ENCODE results near the gene CACTIN.

CACTIN gene

DNA sequence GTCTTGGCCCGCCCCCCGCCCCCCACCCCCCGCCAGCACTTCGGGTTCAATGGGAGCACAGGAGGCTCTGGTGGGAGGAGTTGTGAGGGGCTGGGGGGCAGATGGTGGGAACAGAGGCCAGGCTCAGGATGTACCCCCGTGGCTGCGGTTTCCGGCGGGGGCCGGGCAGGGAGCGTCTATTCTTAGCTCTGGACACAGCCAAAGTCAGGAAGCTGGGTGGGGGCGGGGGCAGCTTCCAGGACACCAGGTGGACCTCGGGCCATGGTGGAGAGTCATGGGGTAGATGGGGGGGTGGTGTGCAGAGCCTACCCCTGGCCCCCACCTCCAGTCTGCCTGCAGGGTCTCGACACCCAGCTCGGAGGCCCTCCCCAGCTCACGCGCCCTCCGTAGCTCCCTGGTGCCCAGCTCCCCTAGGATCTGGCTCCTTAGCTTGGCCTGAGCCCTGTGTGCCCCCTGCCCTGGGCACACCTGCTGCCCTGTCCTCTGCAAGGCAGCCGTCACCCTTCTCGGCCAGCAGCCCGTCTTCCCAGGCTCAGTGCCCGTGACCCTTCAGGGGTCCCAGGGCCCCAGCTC is 17.8 kb downstream of the CACTIN start:
- no peak for DNase-seq

DNA sequence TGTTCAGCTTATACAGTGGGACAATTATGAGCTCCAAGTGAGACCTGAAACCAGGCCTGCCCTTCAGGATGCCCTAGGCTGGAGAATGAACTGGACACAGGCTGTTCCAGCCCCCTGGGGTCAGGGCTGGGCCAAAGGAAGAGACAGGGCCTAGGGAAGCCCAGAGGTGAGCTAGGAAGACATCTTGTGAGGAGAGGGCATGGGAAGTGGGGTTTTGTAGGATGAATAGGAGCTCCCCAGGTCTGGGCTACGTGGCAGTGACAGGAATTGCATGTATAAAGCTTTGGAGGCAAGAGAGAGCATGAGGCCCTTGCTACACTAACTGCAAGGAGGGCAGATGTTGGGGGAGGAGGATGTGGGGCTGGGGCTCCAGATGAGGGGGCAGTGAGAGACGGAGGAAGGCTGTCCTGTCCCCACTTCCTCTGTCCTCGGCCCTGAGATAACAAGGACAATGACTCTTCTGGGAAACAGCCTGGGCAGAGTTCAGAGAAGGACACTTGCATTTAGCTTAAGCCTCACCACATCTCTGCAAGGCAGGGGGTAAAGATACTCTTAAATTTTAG is 18.4 kb downstream of the CACTIN start:
- DNase-seq, result no peak

DNA sequence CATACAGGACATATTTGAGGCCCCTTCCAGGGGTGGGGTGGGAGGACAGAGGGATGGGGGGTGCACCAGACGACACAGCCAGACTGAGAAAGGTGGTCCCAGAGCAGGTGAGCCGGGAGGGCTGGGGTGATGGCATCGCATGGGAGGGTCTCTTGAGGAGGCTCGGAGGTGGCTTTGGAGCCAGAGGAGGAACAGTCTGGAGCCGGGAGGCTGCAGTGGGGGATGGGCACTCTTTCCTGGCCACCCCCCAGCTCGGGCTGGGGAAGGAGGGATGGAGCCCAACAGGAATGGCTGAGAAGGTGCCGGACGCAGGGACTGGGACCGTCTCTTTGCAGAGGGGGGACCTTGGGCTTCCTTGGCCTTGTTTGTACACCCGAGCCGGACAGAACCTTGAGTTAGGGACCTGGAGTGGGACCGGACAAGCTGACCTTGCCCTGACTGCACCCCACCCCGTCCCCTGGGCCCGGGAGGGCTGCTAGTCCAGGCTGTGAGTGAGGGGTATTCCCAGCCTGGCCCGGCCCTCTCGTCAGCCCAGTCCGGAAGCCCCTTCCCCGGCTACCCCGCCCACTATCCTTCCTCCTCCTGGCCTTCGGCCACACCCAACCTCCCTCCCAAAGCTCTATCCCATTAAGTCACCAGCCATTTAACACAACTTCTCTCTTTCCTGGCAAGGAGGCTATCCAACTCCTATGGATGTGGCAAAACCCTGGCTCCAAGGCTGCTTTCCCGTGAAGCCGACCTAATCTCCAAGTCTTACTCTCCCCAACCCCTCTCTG is 19.1 kb downstream of the CACTIN start:
- DNase-seq, result no peak

DNA sequence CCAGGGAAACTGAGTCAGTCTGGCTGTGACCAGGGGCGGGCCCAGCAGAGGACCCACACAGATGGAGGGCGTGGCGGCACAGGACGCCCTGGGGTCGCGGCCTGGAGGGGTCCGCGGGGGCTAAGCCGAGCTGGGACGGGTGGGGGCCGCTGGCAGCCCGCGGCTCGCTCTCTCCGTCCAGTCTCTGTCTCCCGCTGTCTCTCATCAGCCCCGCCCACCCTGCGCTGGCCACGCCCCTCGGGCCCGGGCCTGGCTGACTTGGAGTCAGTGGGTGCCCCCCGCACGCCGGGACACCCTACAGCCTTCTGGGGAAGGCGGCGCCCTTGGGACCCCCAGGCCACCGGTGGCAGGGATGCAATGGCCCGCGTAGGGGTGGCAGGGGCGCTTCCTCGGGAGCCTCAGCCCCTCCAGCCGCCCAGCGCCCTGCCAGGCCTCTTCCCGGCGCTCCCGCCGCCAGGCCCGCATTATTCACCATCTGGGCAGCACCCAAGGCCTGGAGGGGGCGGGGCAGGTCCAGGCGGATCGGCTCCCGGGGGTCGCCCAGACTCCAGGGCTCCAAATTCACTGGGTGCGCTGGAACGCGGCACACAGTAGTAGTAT is 19.8 kb downstream of the CACTIN start, which contains the start of gene TBXA2R:
TSS of gene TBXA2R (minus strand) at position 186 of the 600 bp plus-strand sequence. CDS start 6,241 bp downstream, outside the sequence.
- DNase-seq, result peak; percentile 65

- DNase-seq, result peak; percentile 20
Measured at GRCh38 chr19:3606174-3606689, 20.4 kb downstream of the CACTIN start.

- no peak for DNase-seq
Measured at GRCh38 chr19:3605770-3606169, 20.8 kb downstream of the CACTIN start.

DNA sequence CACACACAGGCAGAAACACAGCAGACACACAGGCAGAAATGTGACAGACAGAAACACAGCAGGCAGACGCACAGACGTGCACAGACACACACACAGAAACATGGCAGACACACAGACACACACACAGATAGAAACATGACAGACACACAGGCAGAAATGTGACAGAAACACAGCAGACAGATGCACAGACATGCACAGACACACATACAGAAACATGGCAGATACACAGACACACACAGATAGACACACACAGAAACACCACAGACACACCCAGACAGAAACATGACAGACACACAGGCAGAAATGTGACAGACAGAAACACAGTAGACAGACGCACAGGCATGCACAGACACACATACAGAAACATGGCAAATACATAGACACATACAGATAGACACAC is 21.2 kb downstream of the CACTIN start:
- DNase-seq, result no peak

DNA sequence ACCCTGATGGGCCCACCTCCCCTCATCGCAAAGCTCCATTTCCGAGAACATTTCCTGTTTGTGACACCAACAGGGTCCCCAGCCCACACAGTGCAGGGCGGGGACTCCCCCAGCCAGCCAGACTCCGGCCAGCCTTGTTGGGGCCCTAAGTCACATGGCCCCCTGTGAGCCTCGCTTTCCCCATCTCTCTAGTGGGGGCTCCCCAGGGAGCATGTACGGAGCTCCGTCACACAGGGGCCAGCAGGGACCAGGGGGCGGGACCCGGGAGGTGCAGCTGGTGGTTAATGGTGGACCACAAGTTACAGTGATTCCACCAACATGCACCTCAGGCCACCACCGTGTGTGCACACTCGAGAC is 21.6 kb downstream of the CACTIN start:
- no peak for DNase-seq

DNA sequence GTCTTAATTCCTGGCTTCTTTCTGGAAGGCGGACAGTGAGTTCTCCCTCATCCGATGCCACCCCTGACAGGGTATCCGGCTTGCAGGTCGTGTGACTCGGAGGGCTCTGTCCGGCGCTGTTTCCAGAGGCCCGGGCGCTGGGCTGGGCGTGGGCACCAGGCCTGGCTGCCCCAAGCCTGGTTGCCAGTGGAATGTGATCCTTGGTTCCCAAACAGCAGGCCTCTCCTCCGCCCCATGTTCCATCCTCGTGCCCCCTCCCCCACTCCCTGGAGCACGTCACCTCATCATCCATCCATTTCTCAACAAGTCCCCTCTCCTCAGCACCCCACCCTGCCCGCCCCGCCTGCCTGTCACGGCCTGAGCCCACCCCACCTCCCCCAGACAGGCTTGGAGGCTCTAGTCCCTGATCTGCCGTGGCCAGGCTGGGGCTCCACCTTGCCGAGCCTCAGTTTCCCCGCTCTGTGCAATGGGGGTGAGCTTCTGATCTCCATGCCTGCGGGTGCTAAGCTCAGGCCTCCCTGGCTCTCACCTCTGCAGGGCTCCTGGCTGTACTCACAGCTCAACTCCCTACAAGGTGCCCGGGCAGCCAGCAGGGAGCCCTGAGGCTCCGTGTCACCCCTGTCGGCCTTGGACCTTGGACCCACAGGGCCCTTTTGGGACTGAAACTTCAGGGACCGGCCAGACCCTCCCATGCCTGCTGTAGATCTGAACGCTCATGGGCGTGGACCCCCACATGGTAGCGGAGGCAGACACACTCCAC is 22.2 kb downstream of the CACTIN start:
- no peak for DNase-seq

- DNase-seq, result no peak
Measured at GRCh38 chr19:3603121-3603811, 23.3 kb downstream of the CACTIN start.

- no peak for DNase-seq
Measured at GRCh38 chr19:3601021-3601420, 25.6 kb downstream of the CACTIN start.

DNA sequence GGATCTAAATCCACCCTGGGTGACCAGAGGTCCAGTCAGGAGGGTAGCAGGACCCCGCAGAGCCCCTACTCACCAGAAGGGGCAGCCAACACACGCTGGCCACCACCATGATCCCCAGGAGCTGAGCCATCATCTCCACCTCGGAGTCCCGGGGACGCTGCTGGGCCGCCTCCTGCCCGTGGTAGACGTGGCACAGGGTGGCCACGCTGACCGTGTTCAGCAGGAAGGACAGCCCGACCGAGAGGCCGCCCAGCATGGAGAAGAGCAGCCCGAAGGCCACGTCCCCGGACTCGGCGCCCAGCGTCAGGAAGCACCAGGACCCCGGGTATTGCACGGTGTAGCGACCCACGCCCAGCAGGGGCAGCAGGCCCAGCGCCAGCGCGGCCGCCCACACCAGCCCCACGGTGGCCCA is 26.8 kb downstream of the CACTIN start:
- DNase-seq, result no peak

DNA sequence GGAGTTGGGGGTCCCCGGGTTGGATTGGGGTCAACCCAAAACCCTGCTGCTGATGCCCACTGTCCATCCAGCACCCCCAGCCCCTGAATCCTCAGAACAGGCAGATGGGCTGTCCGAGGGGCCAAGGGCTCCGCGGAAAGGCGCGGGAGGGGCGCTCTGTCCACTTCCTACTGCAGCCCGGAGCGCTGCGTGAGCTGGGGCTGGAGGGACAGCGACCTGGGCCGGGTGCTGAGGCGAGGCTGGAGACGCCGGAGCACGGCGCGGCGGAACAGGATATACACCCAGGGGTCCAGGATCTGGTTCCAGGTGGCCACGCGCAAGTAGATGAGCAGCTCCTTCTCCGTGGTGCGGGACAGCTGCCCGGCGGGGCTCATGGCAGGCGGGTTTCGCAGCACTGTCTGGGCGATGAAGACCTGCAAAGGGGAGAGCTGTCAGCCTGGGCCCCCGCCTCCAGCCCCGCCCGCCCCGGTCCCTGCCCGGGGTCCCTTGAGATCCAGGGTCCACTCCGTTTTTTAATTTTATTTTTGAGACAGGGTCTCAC is 31.0 kb downstream of the CACTIN start:
- no peak for DNase-seq

DNA sequence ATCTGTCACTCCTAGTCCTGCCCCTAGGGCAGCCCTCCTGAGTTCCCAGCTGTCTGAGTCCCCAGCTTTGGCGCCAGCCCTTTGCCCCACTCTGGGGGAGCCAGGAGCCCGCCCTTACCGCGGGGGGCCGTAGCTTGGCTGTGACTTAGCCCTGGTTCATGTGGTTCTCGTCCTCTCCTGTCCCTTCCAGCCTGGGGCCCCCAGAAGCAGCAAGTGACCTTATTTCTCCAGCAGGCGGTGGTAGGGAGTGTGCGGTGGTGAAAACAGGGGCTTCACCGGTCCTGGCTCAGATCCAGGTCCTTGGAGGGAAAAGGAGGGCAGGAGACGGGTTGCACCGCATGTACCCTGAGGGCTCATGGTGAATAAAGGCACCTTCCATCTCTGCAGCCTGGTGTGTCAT is 33.4 kb downstream of the CACTIN start:
- DNase-seq, result no peak

DNA sequence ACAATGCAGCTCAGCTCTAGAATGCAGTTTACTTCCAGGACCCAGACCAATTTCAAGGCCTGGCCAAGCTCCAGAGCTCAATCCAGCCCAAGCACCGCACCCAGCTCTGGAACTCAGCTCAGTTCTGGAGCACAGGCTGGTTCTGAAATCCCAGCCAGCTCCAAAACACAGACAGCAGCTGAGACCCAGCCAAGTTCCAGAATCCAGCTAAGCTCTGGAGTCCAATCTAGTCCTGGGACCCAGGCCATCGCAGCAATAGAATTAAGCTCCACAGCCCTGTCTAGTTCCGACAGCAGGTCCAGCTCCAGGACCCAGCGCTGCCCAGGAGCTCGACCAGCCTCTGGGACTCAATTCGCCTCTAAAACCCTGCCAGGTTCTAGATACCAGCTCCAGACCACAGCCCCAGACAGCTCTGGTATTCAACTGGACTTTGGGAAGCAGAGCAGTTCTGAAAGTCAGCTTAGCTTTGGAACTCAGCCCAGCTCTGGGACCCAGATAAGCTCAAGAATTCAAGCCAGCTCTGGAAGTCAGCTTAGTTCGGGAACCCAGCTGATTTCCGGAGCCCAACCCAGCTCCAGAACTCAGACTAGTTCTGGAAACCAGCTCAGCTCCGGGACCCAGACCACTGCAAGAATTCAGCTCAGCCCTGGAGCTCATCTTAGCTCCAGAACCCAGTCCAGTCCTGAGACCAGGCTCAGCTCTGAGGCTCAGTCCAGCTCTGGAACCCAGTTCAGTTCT is 34.5 kb downstream of the CACTIN start:
- no peak for DNase-seq

- no peak for DNase-seq
Measured at GRCh38 chr19:3590991-3591659, 35.5 kb downstream of the CACTIN start.

DNA sequence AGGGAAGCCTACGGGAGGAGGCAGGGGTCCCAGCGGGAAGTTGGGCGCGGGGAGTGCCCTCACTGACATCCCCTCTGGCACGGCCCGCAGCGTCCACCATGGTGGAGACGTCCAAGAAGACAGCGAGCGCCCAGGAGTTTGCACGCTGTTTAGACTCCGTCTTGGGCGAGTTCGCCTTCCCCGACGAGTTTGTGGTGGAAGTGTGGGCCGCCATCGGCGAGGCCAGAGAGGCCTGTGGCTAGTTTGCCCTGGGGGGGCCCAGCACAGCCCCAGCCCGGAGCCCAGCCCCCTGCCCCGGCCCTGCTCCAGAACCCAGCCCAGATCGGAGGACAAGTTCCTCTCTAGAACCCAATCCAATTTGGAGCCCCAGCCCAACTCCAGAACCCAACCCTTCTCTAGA is 36.6 kb downstream of the CACTIN start:
- no peak for DNase-seq

- no peak for DNase-seq
Measured at GRCh38 chr19:3589439-3589838, 37.2 kb downstream of the CACTIN start.

DNA sequence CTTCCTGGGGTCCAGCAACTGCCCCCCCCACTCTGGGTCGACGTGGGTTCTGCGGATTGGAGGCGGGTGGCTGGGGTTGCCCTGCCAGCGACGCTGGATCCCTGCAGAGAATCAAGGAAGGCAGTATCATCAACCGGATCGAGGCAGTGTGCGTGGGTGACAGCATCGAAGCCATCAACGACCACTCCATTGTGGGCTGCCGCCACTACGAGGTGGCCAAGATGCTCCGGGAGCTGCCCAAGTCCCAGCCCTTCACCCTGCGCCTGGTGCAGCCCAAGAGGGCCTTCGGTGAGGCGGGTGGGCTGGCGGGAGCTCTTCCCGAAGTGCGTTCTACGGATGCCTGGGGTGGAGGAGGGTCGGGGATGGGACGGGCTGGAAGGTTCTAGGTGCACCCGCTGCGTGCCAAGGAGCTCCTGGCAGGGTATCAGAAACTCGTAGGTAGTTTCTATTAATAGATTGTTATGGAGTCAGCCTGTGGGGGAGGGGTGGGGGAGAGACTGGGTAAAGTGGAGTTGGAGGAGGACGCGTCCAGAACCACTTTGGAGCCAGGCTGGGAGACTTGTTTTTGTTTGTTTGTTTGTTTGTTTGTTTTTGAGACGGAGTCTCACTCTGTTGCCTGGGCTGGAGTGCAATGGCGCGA is 39.8 kb downstream of the CACTIN start:
- no peak for DNase-seq

DNA sequence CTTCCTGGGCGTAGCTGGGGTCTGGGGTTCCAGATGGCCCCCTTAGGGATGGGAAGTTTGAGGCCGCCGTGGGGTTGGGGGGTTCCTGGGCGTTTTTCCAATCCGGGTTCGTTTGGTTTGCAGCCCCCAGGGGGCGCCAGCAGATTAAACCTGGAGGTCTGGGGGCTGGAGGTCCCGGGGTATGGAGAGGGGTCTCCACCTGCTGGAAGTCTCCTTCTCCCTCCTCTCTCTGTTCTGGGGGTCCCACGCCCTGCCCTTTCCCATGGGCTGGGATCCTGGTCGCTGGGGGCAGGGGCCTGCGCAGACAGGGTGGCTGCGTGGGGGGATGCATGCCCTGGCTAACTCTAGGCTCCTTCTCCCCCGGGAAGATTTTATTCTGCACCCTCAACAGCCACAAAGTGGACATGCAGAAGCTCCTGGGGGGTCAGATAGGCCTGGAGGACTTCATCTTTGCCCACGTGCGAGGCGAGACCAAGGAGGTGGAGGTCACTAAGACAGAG is 40.4 kb downstream of the CACTIN start:
- DNase-seq, result peak; percentile 51

Data from stimulated activated CD4-positive, alpha-beta T cell treated with anti-CD3 and anti-CD28 coated beads, Interleukin-12 subunit alpha, Interleukin-12 subunit beta, amount 100 ng/mL, for 4 hours (primary cell).